Activated CD8-positive, alpha-beta memory T cell treated with anti-CD3 and anti-CD28 coated beads, Interleukin-2, amount 50 U/mL, for 1 hour (primary cell): ENCODE measurements around the gene IFT74.
"Not testable (repeated sequence)": the region's sequence is repeated elsewhere in the genome, so short reads cannot be mapped to it uniquely, and the experiment has no call there.

Source experiments
- DNase-seq: peaks from one replicate; pipeline ENCODE4 v3.0.0-alpha.2; 2020; ENCODE audit errors: extremely low read depth

IFT74 gene

GRCh38 chr9:27073841-27074728 lies 117.9 kb downstream of the IFT74 start:
- no peak for DNase-seq

GRCh38 chr9:27078685-27079084 lies 122.5 kb downstream of the IFT74 start:
- no peak for DNase-seq

DNA sequence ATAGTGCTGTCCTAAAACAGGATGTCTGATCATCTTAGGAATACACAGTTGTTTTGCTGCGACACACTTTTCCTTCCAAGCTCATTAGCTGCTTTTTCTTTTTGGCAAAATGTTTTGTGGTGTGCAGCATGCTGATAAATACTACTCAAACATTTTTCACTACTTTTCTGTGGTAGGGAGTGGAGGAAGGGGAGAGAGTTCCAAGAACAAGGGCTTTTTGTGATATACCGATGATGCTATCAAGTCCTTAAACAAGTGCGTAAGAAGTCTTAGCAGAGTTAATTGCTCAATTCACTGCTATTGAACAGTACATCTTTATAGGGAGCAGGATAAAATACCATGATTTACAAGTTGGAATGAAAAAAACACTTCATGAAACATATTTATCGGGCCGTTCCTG lies 129.2 kb downstream of the IFT74 start:
- DNase-seq: no peak

DNA sequence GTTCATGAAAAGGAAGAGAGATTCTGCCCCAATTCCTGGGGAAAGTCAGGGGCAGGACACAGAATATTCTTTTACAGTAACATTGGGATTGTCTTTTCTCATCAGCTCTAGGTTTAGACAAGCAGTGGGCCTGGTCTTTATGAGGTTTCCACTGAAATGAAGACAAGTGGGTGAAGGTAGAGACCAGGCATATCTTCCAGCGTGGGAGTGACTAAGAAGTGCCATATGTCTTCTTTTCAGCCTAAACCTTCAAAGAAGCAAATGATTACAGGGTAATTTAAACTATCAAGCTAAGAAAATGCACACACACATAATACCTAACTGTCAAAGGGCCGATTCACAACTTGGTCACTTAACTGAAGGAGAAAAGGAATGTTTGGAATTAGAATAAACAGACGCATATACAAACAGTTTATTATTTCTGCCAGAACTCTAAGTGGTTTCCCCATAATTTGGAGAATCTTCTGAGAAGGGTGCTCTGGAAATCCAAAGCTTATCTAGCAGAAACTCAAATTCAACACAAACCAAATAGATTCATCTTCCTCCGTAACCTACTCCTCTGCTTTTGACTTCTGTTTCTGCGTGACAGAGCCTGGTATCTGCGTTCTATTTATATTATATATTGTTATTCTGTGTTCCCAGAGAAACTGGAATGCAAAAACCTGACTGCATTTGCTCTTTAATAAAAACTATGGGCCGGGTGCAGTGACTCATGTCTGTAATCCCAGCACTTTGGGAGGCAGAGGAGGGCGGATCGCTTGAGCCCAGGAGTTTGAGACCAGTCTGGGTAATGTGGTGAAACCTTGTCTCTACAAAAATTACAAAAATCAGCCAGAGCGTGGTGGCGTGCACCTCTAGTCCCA lies 130.8 kb downstream of the IFT74 start:
- no peak for DNase-seq

DNA sequence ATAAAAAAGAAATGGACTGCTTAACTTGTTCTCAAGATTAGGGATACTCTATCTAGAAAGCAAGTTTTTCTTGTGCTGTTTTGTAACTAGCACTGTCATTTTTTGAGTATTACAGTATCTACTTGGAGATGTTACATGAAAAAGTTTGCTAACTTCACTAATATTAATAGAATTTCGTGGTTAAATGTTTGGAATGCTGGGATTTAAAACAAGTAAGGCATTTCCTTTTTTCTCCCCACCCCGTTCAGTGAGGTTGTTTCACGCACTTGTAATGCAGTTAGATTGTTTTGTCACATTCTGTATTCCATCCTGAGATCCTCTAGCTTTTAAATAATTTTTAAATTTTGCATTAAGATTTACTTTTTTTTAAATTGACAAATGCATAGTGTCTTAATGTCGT lies 132.8 kb downstream of the IFT74 start:
- DNase-seq: no peak

GRCh38 chr9:27089706-27090105 lies 133.5 kb downstream of the IFT74 start:
- DNase-seq: no peak

DNA sequence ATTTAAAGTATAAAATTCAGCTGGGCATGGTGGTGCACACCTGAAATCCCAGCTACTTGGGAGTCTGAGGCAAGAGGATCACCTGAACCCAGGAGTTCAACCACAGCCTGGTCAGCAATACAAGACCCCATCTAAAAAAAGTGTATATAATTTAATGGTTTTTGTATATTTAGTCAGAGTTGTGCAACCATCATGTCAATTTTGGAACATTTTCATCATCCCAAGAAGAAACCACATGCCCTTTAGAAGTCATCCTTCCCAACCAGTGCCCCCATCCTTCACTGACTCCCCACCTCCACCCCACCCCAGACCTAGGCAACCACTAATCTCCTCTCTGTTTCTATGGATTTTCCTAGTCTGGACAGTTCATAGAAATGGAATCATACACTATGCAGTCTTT lies 134.0 kb downstream of the IFT74 start:
- no peak for DNase-seq

DNA sequence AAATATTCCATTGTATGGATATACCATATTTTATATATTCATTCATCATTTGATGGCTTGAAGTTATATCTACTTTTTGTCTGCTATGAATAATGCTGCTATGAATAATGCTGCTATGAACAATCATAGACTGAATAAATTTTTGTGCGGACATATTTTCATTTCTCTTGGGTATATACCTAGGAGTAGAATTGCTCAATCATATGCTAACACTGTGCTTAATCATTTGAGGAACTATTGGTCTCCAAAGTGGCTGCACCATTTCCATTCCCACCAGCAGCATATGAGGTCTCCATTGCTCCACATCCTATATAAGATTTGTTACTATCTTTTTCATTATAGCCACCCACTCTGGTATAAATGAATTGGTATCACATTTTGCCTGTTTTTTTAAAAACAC lies 134.5 kb downstream of the IFT74 start:
- DNase-seq: no peak

DNA sequence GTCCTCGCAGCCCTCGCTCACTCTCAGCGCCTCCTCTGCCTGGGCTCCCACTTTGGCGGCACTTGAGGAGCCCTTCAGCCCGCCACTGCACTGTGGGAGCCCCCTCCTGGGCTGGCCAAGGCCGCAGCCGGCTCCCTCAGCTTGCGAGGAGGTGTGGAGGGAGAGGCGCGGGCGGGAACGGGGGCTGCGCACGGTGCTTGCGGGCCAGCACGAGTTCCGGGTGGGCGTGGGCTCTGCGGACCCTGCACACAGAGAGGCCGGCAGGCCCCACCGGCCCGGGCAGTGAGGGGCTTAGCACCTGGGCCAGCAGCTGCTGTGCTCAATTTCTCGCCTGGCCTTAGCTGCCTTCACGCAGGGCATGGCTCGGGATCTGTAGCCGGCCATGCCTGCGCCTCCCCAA lies 136.3 kb downstream of the IFT74 start:
- DNase-seq: not testable (repeated sequence)

GRCh38 chr9:27093384-27094067 lies 137.3 kb downstream of the IFT74 start:
- not testable (repeated sequence) for DNase-seq

DNA sequence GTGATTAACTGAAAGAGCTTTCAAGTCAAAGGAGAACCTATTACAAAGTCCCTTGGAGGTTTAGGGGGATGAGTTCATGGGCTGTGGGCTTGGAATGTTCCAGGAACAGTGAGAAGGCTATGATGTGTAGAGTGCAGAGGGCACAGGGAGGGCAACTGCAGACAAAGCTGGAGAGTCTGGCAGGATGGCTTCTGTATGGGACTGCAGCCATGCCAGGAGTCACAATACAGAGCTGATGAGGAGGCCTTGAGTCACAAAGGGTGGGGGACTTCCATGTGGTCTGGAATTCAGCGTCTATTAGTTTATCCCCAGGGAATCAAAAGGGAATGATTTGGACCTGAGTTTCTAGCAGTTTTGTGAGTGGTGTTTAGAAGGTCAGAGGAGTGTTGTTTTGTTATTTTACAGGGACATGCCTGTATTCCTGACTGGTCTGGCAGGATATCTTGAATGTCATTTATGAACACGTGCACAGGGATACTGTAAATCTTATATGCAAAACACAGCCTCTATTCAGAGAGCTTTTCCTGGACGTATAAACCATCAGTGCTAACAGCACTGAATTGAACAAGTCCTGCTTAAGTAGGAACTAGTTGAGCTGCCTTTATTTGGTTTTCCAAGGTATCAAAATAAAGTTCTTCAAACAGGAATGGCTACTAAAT lies 138.6 kb downstream of the IFT74 start:
- DNase-seq: no peak

GRCh38 chr9:27107241-27107640 lies 151.0 kb downstream of the IFT74 start:
- no peak for DNase-seq

DNA sequence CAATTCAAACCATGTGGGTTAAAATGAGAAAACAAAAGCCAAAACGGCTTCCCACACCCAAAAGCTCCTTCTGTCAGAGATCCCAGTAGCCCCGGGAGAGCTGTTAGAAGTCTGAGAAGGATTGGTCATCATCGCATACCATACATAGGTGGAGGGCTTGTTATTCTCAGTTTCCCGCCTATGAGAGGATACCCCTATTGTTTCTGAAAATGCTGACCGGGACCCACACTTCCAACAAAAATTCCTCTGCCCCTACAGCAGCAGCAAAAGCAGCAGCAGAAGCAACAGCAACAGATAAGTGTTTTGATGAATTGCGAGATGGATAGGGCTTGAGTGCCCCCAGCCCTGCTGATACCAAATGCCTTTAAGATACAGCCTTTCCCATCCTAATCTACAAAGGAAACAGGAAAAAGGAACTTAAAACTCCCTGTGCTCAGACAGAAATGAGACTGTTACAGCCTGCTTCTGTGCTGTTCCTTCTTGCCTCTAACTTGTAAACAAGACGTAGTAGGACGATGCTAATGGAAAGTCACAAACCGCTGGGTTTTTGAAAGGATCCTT lies 152.8 kb downstream of the IFT74 start, which contains the start of gene TEK:
TSS of gene TEK (plus strand) at position 245 of the 561 bp plus-strand sequence. CDS start 366 bp downstream, outside the sequence.
- no peak for DNase-seq

- DNase-seq: no peak
Measured at GRCh38 chr9:27109621-27110020, 153.4 kb downstream of the IFT74 start.

DNA sequence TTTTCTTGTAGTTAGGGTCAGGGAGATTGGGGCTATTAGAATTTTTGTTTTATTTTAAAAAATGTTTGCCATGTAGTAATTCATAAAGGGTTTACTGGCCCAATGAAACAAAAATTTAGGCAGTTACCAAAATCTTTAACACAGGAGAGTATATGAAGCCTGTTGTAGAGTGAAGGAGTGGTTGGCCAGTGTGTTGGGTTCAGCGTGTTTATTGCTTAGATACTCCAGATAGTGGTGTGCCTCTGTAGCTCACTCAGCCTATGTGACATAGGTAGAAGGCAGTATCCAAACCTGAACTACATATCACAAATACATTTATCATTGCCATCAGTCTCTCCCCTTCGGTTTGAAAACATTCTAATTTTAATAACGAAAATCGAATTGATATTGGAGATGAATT lies 154.0 kb downstream of the IFT74 start:
- no peak for DNase-seq

- no peak for DNase-seq
Measured at GRCh38 chr9:27112235-27112634, 156.0 kb downstream of the IFT74 start.
